CD4-positive, CD25-positive, alpha-beta regulatory T cell (primary cell): ENCODE data around the gene REEP1. TPM values are rescaled to one million over a fixed set of nuclear protein-coding genes. Genes with fewer than 3 reads are reported as not detected.

Source experiments
- ATAC-seq, 2 donors: fragments of 150-1000 bp; cut with Tn5 transposase; one replicate each; pipeline ENCODE4 v1.10.0; 2021; ENCODE audit warnings: low read depth in 2 of 2, moderate number of reproducible peaks in 2 of 2, moderate library complexity in 1 of 2
- DNase-seq, 3 donors: peaks; one replicate each; pipeline versions ENCODE4 v3.0.0 to v3.0.0-alpha.2; 2012 to 2022; ENCODE audit warnings: mixed read lengths in 1 of 3
- H3K27ac ChIP-seq: one replicate; pipeline ENCODE4 v1.7.0; 2013; ENCODE audit warnings: mild to moderate bottlenecking, low read length; ENCODE audit not compliant: insufficient read depth, poor library complexity, severe bottlenecking
- H3K27me3 ChIP-seq: one replicate; pipeline ENCODE4 v1.7.0; 2013; ENCODE audit warnings: low read length; ENCODE audit not compliant: control insufficient read depth, insufficient read depth
- H3K36me3 ChIP-seq: one replicate; pipeline ENCODE4 v1.7.0; 2013; ENCODE audit warnings: mild to moderate bottlenecking, low read length, moderate library complexity; ENCODE audit not compliant: control insufficient read depth, insufficient read depth
- H3K4me1 ChIP-seq: 2 replicates; pipeline ENCODE4 v1.7.0; 2013; ENCODE audit warnings: mild to moderate bottlenecking, low read length; ENCODE audit not compliant: insufficient read depth, control insufficient read depth, poor library complexity, severe bottlenecking
- H3K4me3 ChIP-seq: one replicate; pipeline ENCODE4 v1.7.0; 2013; ENCODE audit warnings: low read depth, mild to moderate bottlenecking, low read length, moderate library complexity
- H3K9me3 ChIP-seq, 2 experiments: 1 replicate in 1 of 2; 2 replicates in 1 of 2; pipeline ENCODE4 v1.7.0; 2013; ENCODE audit warnings: low read length in 2 of 2, mild to moderate bottlenecking in 1 of 2, moderate library complexity in 1 of 2; ENCODE audit not compliant: control insufficient read depth in 2 of 2
- H3K27ac Mint-ChIP-seq, 3 donors: one replicate each; pipeline ENCODE4 v1.8.0; 2020 to 2022; ENCODE audit warnings: mild to moderate bottlenecking in 3 of 3, mixed read lengths in 3 of 3, moderate library complexity in 2 of 3
- H3K27me3 Mint-ChIP-seq: one replicate; pipeline ENCODE4 v1.8.0; 2022; ENCODE audit warnings: mild to moderate bottlenecking, mixed read lengths
- H3K36me3 Mint-ChIP-seq: one replicate; pipeline ENCODE4 v1.8.0; 2020; ENCODE audit warnings: mixed read lengths
- H3K4me1 Mint-ChIP-seq, 4 donors: one replicate each; pipeline ENCODE4 v1.8.0; 2020 to 2022; ENCODE audit warnings: mixed read lengths in 4 of 4, mild to moderate bottlenecking in 1 of 4
- H3K4me3 Mint-ChIP-seq, 4 donors: one replicate each; pipeline ENCODE4 v1.8.0; 2020 to 2022; ENCODE audit warnings: mild to moderate bottlenecking in 4 of 4, mixed read lengths in 4 of 4, moderate library complexity in 3 of 4
- H3K9me3 Mint-ChIP-seq, 7 donors: one replicate each; pipeline ENCODE4 v1.8.0; 2020 to 2022; ENCODE audit warnings: mixed read lengths in 7 of 7, mild to moderate bottlenecking in 3 of 7, moderate library complexity in 2 of 7
- polyA plus RNA-seq, 4 donors: library from polyadenylated mRNA; unstranded; fragments of 300-500 nt; fragmentation: Illumina TruSeq; gene quantifications; one replicate each; pipeline ENCODE4 v1.2.3, GENCODE V29; 2021
- total RNA-seq: library from RNA; stranded (reverse); gene quantifications from one replicate; pipeline ENCODE4 v1.2.3, GENCODE V29; 2022

REEP1 gene
- total and polyA plus RNA-seq, 5 donors from 2014 or later, result not detected

- Mint-ChIP-seq H3K27me3 (peaks cover 5% of the 10 kb centered on the region), H3K9me3 (no peaks in the 10 kb centered on the region), H3K4me1 (peaks cover 30 to 71% (median 45%) of the 10 kb centered on the region in 4 donors), H3K36me3 (peaks cover 8% of the 10 kb centered on the region), H3K4me3 (peak within 1 kb of the TSS; percentile 89 to 97 (median 92)), H3K27ac (peak within 1 kb of the TSS; percentile 90 to 97 (median 93))
- Histone ChIP-seq H3K36me3 (no peaks in the 10 kb centered on the region), H3K4me1 (peaks cover 48% of the 10 kb centered on the region), H3K27ac (peak within 1 kb of the TSS; percentile 97), H3K4me3 (peak within 1 kb of the TSS; percentile 98), H3K9me3 (no peaks in the 10 kb centered on the region), H3K27me3 (no peaks in the 10 kb centered on the region)
- DNase-seq (peak; percentile 90 to 97 (median 94)), ATAC-seq (peak; percentile 90)
Measured at GRCh38 chr2:86195055-86195807, 142.2 kb downstream of the REEP1 start, which contains the start of gene IMMT. Gene IMMT, minus strand, starts transcription at chr2:86195462. Its CDS starts 80 bp downstream, at chr2:86195382.

GRCh38 chr2:86194751-86195054 lies 142.7 kb downstream of the REEP1 start:
- H3K27ac ChIP-seq, result peak overlapping the region; percentile 97
- Mint-ChIP-seq H3K27ac (peak overlapping the region; percentile 90 to 97 (median 93)), H3K4me1 (peaks cover 34 to 72% (median 48%) of the 10 kb centered on the region in 4 donors), H3K4me3 (peak overlapping the region; percentile 89 to 97 (median 92)), H3K9me3 (no peaks in the 10 kb centered on the region), H3K27me3 (peaks cover 5% of the 10 kb centered on the region), H3K36me3 (peaks cover 13% of the 10 kb centered on the region)
- H3K27me3 ChIP-seq, result no peaks in the 10 kb centered on the region
- H3K36me3 ChIP-seq, result peaks cover 3% of the 10 kb centered on the region
- H3K4me3 ChIP-seq, result peak overlapping the region; percentile 81
- DNase-seq (no peak), ATAC-seq (no peak)
- H3K4me1 ChIP-seq, result peaks cover 48% of the 10 kb centered on the region
- no peaks in the 10 kb centered on the region for H3K9me3 ChIP-seq

DNA sequence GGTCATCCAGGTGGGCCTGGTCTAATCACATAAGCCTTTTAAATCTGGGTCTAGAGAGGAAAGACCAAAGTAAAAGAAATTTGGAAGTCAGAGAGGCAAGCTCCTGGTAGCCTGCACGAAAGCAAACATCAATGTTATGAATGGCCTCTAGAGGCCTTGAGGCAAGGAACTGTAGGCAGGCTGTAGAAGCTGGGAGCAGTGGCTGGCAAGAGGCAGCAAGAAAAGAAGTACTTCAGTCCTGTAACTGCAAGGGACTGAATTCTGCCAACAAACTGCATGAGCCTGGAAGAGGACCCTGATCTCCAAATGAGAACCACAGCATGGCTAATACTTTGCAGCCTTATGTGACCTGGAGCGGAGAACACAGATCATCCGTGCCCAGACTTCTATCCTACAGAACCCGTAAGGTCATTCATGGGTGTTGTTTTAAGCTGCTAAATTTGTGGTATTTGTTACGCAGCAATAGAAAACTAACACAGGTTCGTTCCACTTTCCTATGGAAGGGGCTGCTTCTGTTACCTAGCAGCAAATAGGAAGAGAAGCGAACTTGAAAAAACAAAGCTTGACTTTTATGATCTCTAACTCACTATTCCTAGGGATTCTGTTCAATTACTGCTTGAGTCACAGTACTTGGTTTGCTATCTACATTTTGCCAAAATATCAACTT lies 143.4 kb downstream of the REEP1 start:
- Histone ChIP-seq H3K27me3 (no peaks in the 10 kb centered on the region), H3K9me3 (no peaks in the 10 kb centered on the region), H3K27ac (peak overlapping the region; percentile 97), H3K36me3 (peaks cover 3% of the 10 kb centered on the region), H3K4me3 (peak overlapping the region; percentile 81), H3K4me1 (peaks cover 46% of the 10 kb centered on the region)
- peaks cover 17% of the 10 kb centered on the region for H3K36me3 Mint-ChIP-seq
- ATAC-seq, result no peak
- peak overlapping the region; percentile 89 to 97 (median 92) for H3K4me3 Mint-ChIP-seq
- peaks cover 32 to 72% (median 47%) of the 10 kb centered on the region in 4 donors for H3K4me1 Mint-ChIP-seq
- no peak for DNase-seq
- H3K27ac Mint-ChIP-seq, result peak overlapping the region; percentile 34 to 90 (median 69)
- peaks cover 5% of the 10 kb centered on the region for H3K27me3 Mint-ChIP-seq
- H3K9me3 Mint-ChIP-seq, result no peaks in the 10 kb centered on the region

DNA sequence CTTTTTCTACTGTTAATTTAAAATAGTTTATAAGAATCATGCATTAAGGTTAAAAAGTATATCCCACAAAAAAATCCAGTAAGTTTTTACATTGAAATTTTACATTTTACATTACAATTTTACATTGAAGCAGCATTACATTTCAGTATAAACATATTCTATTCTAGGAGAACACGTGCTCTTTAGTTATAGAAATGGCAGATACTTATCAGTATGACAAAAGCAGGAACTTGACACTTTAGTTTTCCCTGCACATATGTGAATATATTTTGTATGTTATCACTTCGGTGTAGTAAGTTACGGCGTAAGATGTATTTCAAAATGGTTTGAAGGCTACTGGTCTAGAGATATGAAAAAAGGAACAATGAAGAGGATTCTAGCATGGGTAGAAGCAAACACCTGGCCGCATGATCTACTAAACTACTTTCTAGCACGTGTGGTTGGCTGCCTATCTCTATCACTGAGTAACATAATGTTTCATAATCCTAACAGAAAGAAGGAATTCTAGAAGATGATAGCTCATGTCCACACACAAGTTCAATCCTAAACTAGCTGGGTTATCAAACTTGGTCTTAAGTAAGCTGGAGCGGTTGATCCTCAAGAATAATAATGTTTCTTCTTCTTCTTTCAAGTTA lies 147.5 kb downstream of the REEP1 start:
- Mint-ChIP-seq H3K4me1 (peaks cover 51 to 90% (median 60%) of the 10 kb centered on the region in 4 donors), H3K9me3 (no peaks in the 10 kb centered on the region), H3K36me3 (peaks cover 17% of the 10 kb centered on the region), H3K27me3 (no peaks in the 10 kb centered on the region), H3K27ac (peak overlapping the region in 2 of 3 donors; percentile 3 to 42), H3K4me3 (peak overlapping the region in 3 of 4 donors; percentile 23 to 74 (median 36))
- H3K27me3 ChIP-seq, result no peaks in the 10 kb centered on the region
- DNase-seq (no peak), ATAC-seq (no peak)
- H3K4me3 ChIP-seq, result no peak overlapping the region
- H3K9me3 ChIP-seq, result no peaks in the 10 kb centered on the region
- H3K4me1 ChIP-seq, result peaks cover 65% of the 10 kb centered on the region
- peaks cover 6% of the 10 kb centered on the region for H3K36me3 ChIP-seq
- H3K27ac ChIP-seq, result no peak overlapping the region

GRCh38 chr2:86186431-86186830 lies 151.0 kb downstream of the REEP1 start:
- H3K27me3 Mint-ChIP-seq, result no peaks in the 10 kb centered on the region
- Histone ChIP-seq H3K27me3 (no peaks in the 10 kb centered on the region), H3K27ac (peak overlapping the region; percentile 74), H3K4me1 (peaks cover 52% of the 10 kb centered on the region), H3K9me3 (no peaks in the 10 kb centered on the region), H3K4me3 (peak overlapping the region; percentile 76), H3K36me3 (peaks cover 6% of the 10 kb centered on the region)
- peak overlapping the region; percentile 7 to 80 (median 66) for H3K4me3 Mint-ChIP-seq
- peaks cover 17% of the 10 kb centered on the region for H3K36me3 Mint-ChIP-seq
- H3K9me3 Mint-ChIP-seq, result no peaks in the 10 kb centered on the region
- H3K4me1 Mint-ChIP-seq, result peaks cover 44 to 84% (median 59%) of the 10 kb centered on the region in 4 donors
- H3K27ac Mint-ChIP-seq, result peak overlapping the region; percentile 77 to 94 (median 90)
- DNase-seq, result no peak
- no peak for ATAC-seq

- Histone ChIP-seq H3K27me3 (no peaks in the 10 kb centered on the region), H3K4me3 (peak overlapping the region; percentile 76), H3K9me3 (no peaks in the 10 kb centered on the region), H3K4me1 (peaks cover 44% of the 10 kb centered on the region), H3K27ac (peak overlapping the region; percentile 74), H3K36me3 (peaks cover 12% of the 10 kb centered on the region)
- peak; percentile 48 to 60 for ATAC-seq
- H3K36me3 Mint-ChIP-seq, result peaks cover 14% of the 10 kb centered on the region
- peak overlapping the region; percentile 64 to 80 (median 70) for H3K4me3 Mint-ChIP-seq
- DNase-seq, result peak in 2 of 3 donors; percentile 14 to 72
- H3K9me3 Mint-ChIP-seq, result no peaks in the 10 kb centered on the region
- peak overlapping the region; percentile 77 to 94 (median 90) for H3K27ac Mint-ChIP-seq
- peaks cover 44 to 76% (median 55%) of the 10 kb centered on the region in 4 donors for H3K4me1 Mint-ChIP-seq
- no peaks in the 10 kb centered on the region for H3K27me3 Mint-ChIP-seq
Measured at GRCh38 chr2:86185517-86186212, 151.8 kb downstream of the REEP1 start.

DNA sequence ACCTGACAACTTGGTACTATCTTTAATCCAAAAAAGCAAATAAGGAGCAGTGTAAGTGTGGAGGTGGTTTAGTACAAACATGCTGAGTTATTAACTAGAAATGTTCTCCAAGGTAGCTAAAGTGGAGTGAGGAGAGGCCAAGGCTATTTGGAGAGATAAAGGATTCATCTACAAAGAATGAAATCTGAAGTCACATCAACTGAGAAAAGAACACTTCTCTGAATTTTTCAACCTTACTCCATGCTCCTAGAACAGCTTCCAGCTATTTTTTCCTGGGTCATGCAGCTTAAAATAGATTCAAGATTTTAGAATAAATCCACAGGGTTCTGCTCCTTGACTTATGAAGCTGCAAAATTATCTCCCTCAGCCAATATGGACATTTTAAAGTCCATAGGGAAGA lies 160.8 kb downstream of the REEP1 start:
- Mint-ChIP-seq H3K4me3 (no peak overlapping the region), H3K27ac (peak overlapping the region in 1 of 3 donors; percentile 66), H3K9me3 (no peaks in the 10 kb centered on the region), H3K4me1 (peaks cover 22 to 35% (median 28%) of the 10 kb centered on the region in 4 donors), H3K36me3 (peaks cover 42% of the 10 kb centered on the region), H3K27me3 (no peaks in the 10 kb centered on the region)
- DNase-seq, result no peak
- Histone ChIP-seq H3K27me3 (no peaks in the 10 kb centered on the region), H3K9me3 (no peaks in the 10 kb centered on the region), H3K4me1 (no peaks in the 10 kb centered on the region), H3K4me3 (no peak overlapping the region), H3K36me3 (peaks cover 66% of the 10 kb centered on the region), H3K27ac (no peak overlapping the region)
- ATAC-seq, result no peak
